ENCODE data around the gene CCDC186. TPM values are rescaled to one million over a fixed set of nuclear protein-coding genes. Genes with fewer than 3 reads are reported as not detected.
A peak's percentile ranks its signal among the peaks of the same experiment; 100 is the strongest.

The CCDC186 gene
- total and polyA plus RNA-seq, 3 experiments from 2014 or later = 11.3 to 24.9 (median 14.0) TPM

- no peaks in the 10 kb centered on the region for H3K9me3 Mint-ChIP-seq
- H3K27me3 Mint-ChIP-seq = no peaks in the 10 kb centered on the region
- peaks cover 0 to 3% (median 0%) of the 10 kb centered on the region in 3 donors for H3K4me1 Mint-ChIP-seq
- no peak overlapping the region for H3K4me3 Mint-ChIP-seq
- Histone ChIP-seq H3K36me3 (ENCODE audit: insufficient read depth, low read length) (peaks cover 42% of the 10 kb centered on the region), H3K27me3 (ENCODE audit: insufficient read depth, low read length, poor library complexity, severe bottlenecking) (no peaks in the 10 kb centered on the region), H3K9me3 (ENCODE audit: low read length) (no peaks in the 10 kb centered on the region), H3K27ac (ENCODE audit: low read depth, low read length) (no peak overlapping the region), H3K4me3 (ENCODE audit: low read length) (no peak overlapping the region), H3K4me1 (ENCODE audit: insufficient read depth, low read length) (no peaks in the 10 kb centered on the region)
- POLR2A ChIA-PET = no interaction called here
- DNase-seq = no peak
- H3K36me3 Mint-ChIP-seq = peaks cover 12 to 82% (median 34%) of the 10 kb centered on the region in 3 donors
- CTCF ChIA-PET = no interaction called here
- H3K27ac Mint-ChIP-seq = no peak overlapping the region
Measured at GRCh38 chr10:114138581-114138980, 35.4 kb downstream of the CCDC186 start.

DNA sequence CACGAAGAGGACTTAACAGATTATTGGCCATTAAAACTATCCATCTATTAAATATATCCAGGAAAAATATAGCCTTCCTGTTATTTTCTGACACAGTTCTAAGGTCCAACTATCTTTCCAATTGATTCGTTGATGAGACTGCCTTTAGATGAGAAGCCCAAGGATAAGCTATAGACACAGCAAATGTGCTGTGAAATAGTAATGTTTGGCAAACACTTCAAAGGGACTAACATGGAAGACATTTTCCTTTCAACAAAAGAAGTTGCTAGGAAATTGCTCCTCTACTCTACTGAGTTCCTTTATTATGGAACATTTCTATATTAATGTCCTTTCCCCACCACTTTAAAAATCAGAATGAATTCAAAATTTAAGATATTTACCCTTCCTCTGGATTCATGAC is 38.5 kb downstream of the CCDC186 start:
- H3K36me3 Mint-ChIP-seq = peaks cover 16 to 77% (median 35%) of the 10 kb centered on the region in 3 donors
- H3K36me3 ChIP-seq (ENCODE audit: insufficient read depth, low read length) = peaks cover 42% of the 10 kb centered on the region

GRCh38 chr10:114131094-114131493 is 42.9 kb downstream of the CCDC186 start:
- H3K9me3 ChIP-seq (ENCODE audit: low read length) = no peaks in the 10 kb centered on the region
- H3K27ac ChIP-seq (ENCODE audit: low read depth, low read length) = no peak overlapping the region
- ChIA-PET CTCF (no interaction called here), POLR2A (no interaction called here)
- no peak for DNase-seq
- no peak overlapping the region for H3K4me3 Mint-ChIP-seq
- H3K27me3 Mint-ChIP-seq = no peaks in the 10 kb centered on the region
- H3K9me3 Mint-ChIP-seq = no peaks in the 10 kb centered on the region
- H3K27ac Mint-ChIP-seq = peak overlapping the region in 1 of 8 donors; percentile 33
- no peaks in the 10 kb centered on the region for H3K4me1 ChIP-seq (ENCODE audit: insufficient read depth, low read length)
- H3K36me3 ChIP-seq (ENCODE audit: insufficient read depth, low read length) = peaks cover 46% of the 10 kb centered on the region
- H3K4me3 ChIP-seq (ENCODE audit: low read length) = no peak overlapping the region
- no peaks in the 10 kb centered on the region for H3K27me3 ChIP-seq (ENCODE audit: insufficient read depth, low read length, poor library complexity, severe bottlenecking)
- H3K36me3 Mint-ChIP-seq = peaks cover 9 to 85% (median 49%) of the 10 kb centered on the region in 3 donors
- no peaks in the 10 kb centered on the region for H3K4me1 Mint-ChIP-seq

More for the DNA sequence above, 38.5 kb downstream of the CCDC186 start:
- Histone ChIP-seq H3K4me1 (ENCODE audit: insufficient read depth, low read length) (no peaks in the 10 kb centered on the region), H3K4me3 (ENCODE audit: low read length) (no peak overlapping the region), H3K27ac (ENCODE audit: low read depth, low read length) (no peak overlapping the region), H3K27me3 (ENCODE audit: insufficient read depth, low read length, poor library complexity, severe bottlenecking) (no peaks in the 10 kb centered on the region), H3K9me3 (ENCODE audit: low read length) (no peaks in the 10 kb centered on the region)
- no peak for DNase-seq
- CTCF ChIA-PET = no interaction called here
- no peak overlapping the region for H3K4me3 Mint-ChIP-seq
- no peaks in the 10 kb centered on the region for H3K4me1 Mint-ChIP-seq
- POLR2A ChIA-PET = no interaction called here
- H3K27ac Mint-ChIP-seq = peak overlapping the region in 1 of 8 donors; percentile 47
- no peaks in the 10 kb centered on the region for H3K27me3 Mint-ChIP-seq
- H3K9me3 Mint-ChIP-seq = no peaks in the 10 kb centered on the region

DNA sequence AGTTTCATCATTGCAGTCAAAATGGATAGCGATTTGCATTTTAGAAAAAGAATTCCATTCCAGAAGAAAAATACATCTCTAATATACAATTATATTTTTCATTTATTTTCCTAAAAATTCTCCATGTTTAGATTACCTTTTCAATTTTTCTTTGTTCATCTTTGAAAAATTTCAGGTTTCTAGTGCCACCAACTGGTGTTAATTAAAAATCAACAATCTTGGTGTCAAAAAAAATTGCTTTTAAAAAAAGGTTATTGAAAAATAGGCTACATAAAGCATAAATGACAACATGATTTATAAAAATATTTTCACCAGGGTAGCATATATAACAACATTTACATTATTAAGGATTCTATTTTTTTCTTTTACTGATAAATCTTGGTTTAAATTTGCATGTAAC is 53.0 kb downstream of the CCDC186 start:
- H3K27me3 ChIP-seq (ENCODE audit: insufficient read depth, low read length, poor library complexity, severe bottlenecking) = no peaks in the 10 kb centered on the region
- Mint-ChIP-seq H3K4me3 (no peak overlapping the region), H3K27ac (no peak overlapping the region), H3K9me3 (no peaks in the 10 kb centered on the region), H3K27me3 (no peaks in the 10 kb centered on the region), H3K4me1 (no peaks in the 10 kb centered on the region), H3K36me3 (peaks cover 5 to 30% (median 14%) of the 10 kb centered on the region in 3 donors)
- ChIA-PET CTCF (no interaction called here), POLR2A (no interaction called here)
- H3K27ac ChIP-seq (ENCODE audit: low read depth, low read length) = no peak overlapping the region
- H3K9me3 ChIP-seq (ENCODE audit: low read length) = no peaks in the 10 kb centered on the region
- no peak for DNase-seq
- H3K4me1 ChIP-seq (ENCODE audit: insufficient read depth, low read length) = no peaks in the 10 kb centered on the region
- no peaks in the 10 kb centered on the region for H3K36me3 ChIP-seq (ENCODE audit: insufficient read depth, low read length)
- no peak overlapping the region for H3K4me3 ChIP-seq (ENCODE audit: low read length)

- H3K27ac ChIP-seq (ENCODE audit: low read depth, low read length) = no peak overlapping the region
- DNase-seq = no peak
- Mint-ChIP-seq H3K27me3 (no peaks in the 10 kb centered on the region), H3K4me3 (no peak overlapping the region), H3K27ac (no peak overlapping the region), H3K36me3 (peaks cover 5 to 11% (median 7%) of the 10 kb centered on the region in 3 donors), H3K4me1 (no peaks in the 10 kb centered on the region), H3K9me3 (no peaks in the 10 kb centered on the region)
- no peak overlapping the region for H3K4me3 ChIP-seq (ENCODE audit: low read length)
- H3K27me3 ChIP-seq (ENCODE audit: insufficient read depth, low read length, poor library complexity, severe bottlenecking) = no peaks in the 10 kb centered on the region
- no peaks in the 10 kb centered on the region for H3K4me1 ChIP-seq (ENCODE audit: insufficient read depth, low read length)
- no peaks in the 10 kb centered on the region for H3K36me3 ChIP-seq (ENCODE audit: insufficient read depth, low read length)
- H3K9me3 ChIP-seq (ENCODE audit: low read length) = no peaks in the 10 kb centered on the region
- ChIA-PET POLR2A (no interaction called here), CTCF (no interaction called here)
Measured at GRCh38 chr10:114118514-114118913, 55.5 kb downstream of the CCDC186 start.

DNA sequence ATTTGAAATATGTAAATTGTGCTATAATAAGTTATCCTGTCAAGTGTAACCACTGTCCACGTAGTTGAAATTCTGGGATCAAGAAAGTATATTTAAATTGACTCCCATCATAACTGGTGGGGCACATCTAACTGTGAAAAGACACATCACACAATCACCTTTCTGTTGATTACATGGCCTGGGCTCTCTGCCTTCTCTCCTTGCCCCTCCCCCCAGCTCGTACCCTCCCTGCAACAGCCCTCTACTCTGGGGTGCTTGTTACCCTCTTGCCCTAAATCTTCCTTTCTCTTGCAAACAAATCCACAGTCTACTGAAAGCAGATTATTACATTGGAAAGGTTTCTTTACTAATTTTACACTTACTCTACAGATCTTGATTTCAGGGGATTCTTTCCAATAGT is 56.3 kb downstream of the CCDC186 start:
- Histone ChIP-seq H3K36me3 (ENCODE audit: insufficient read depth, low read length) (no peaks in the 10 kb centered on the region), H3K27me3 (ENCODE audit: insufficient read depth, low read length, poor library complexity, severe bottlenecking) (peaks cover 2% of the 10 kb centered on the region), H3K27ac (ENCODE audit: low read depth, low read length) (no peak overlapping the region), H3K4me3 (ENCODE audit: low read length) (no peak overlapping the region), H3K4me1 (ENCODE audit: insufficient read depth, low read length) (no peaks in the 10 kb centered on the region), H3K9me3 (ENCODE audit: low read length) (no peaks in the 10 kb centered on the region)
- H3K27ac Mint-ChIP-seq = no peak overlapping the region
- peaks cover 0 to 5% of the 10 kb centered on the region in 2 donors for H3K27me3 Mint-ChIP-seq
- no peaks in the 10 kb centered on the region for H3K9me3 Mint-ChIP-seq
- POLR2A ChIA-PET = no interaction called here
- H3K4me1 Mint-ChIP-seq = no peaks in the 10 kb centered on the region
- no peak for DNase-seq
- CTCF ChIA-PET = no interaction called here
- peaks cover 5 to 8% (median 6%) of the 10 kb centered on the region in 3 donors for H3K36me3 Mint-ChIP-seq
- H3K4me3 Mint-ChIP-seq = no peak overlapping the region

DNA sequence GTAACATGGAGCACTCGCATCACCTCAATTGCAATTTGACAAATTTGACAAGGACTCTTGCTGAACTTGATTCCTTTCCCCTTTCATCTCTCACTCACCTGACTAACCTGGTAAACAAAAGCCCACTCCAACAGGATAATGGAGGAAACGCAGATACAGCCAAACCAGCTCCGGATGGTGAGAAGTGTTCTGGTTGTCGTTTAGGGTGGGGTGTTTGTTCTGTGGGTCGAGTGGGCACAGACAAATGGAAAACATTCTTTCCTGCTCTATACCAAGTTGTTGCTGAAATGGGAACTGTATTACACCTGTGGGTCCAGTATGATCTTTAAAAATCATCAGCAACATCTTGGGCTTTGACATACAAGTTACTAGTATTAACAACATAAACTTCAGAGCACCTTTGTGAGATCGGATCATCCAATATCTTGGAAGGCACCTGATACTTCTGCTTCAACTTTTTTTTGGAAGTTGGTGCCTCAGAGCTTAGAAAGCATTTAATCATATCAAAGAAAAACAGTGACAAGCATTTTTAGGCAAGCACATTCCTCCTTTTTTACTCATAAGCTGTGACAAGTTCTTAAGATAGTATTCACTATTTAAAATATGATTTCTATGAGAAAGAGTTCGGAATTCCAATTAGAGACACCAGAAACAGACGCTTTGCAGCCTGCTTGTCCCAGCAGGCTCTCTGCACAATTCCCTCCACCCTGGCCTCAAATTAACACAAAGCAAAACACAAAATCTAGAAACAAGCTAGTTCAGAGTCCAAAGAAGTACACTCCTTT is 58.1 kb downstream of the CCDC186 start:
- POLR2A ChIA-PET = no interaction called here
- DNase-seq = no peak
- no peak overlapping the region for H3K4me3 Mint-ChIP-seq
- no peaks in the 10 kb centered on the region for H3K9me3 Mint-ChIP-seq
- Histone ChIP-seq H3K4me3 (ENCODE audit: low read length) (no peak overlapping the region), H3K27me3 (ENCODE audit: insufficient read depth, low read length, poor library complexity, severe bottlenecking) (peaks cover 4% of the 10 kb centered on the region), H3K4me1 (ENCODE audit: insufficient read depth, low read length) (no peaks in the 10 kb centered on the region), H3K9me3 (ENCODE audit: low read length) (no peaks in the 10 kb centered on the region), H3K36me3 (ENCODE audit: insufficient read depth, low read length) (no peaks in the 10 kb centered on the region), H3K27ac (ENCODE audit: low read depth, low read length) (no peak overlapping the region)
- peaks cover 0 to 10% of the 10 kb centered on the region in 2 donors for H3K27me3 Mint-ChIP-seq
- CTCF ChIA-PET = interaction anchor here (0.8 to 1.9 kb wide), 2 partner anchors 13 kb away, joined by 4 to 6 read pairs; no protein-coding TSS in a partner anchor
- peaks cover 2 to 5% (median 4%) of the 10 kb centered on the region in 3 donors for H3K36me3 Mint-ChIP-seq
- H3K4me1 Mint-ChIP-seq = no peaks in the 10 kb centered on the region
- H3K27ac Mint-ChIP-seq = no peak overlapping the region

GRCh38 chr10:114110174-114110972 is 63.6 kb downstream of the CCDC186 start:
- no peaks in the 10 kb centered on the region for H3K36me3 ChIP-seq (ENCODE audit: insufficient read depth, low read length)
- no peaks in the 10 kb centered on the region for H3K9me3 Mint-ChIP-seq
- peaks cover 0 to 17% of the 10 kb centered on the region in 2 donors for H3K27me3 Mint-ChIP-seq
- ChIA-PET POLR2A (no interaction called here), CTCF (interaction anchor here (0.9 kb wide), 1 partner anchor 311 kb away, joined by 3 read pairs; no protein-coding TSS in a partner anchor)
- H3K27me3 ChIP-seq (ENCODE audit: insufficient read depth, low read length, poor library complexity, severe bottlenecking) = peaks cover 4% of the 10 kb centered on the region
- no peaks in the 10 kb centered on the region for H3K36me3 Mint-ChIP-seq
- H3K4me1 ChIP-seq (ENCODE audit: insufficient read depth, low read length) = no peaks in the 10 kb centered on the region
- H3K27ac ChIP-seq (ENCODE audit: low read depth, low read length) = no peak overlapping the region
- no peak overlapping the region for H3K4me3 ChIP-seq (ENCODE audit: low read length)
- H3K27ac Mint-ChIP-seq = no peak overlapping the region
- no peak overlapping the region for H3K4me3 Mint-ChIP-seq
- no peaks in the 10 kb centered on the region for H3K9me3 ChIP-seq (ENCODE audit: low read length)
- no peak for DNase-seq
- no peaks in the 10 kb centered on the region for H3K4me1 Mint-ChIP-seq

Data from CD8-positive, alpha-beta memory T cell (primary cell).